ENCODE measurements around the gene LACC1. TPM values are rescaled to one million over a fixed set of nuclear protein-coding genes. Genes with fewer than 3 reads are reported as not detected.
A peak's percentile ranks its signal among the peaks of the same experiment; 100 is the strongest.

The LACC1 gene
- total RNA-seq, 1 donor from 2014 or later: 10.3 TPM

- no peak for ATAC-seq
- H3K4me3 ChIP-seq: no peak overlapping the region
- no peak overlapping the region for H3K27ac ChIP-seq
- H3K9me3 ChIP-seq: no peaks in the 10 kb centered on the region
- no peaks in the 10 kb centered on the region for H3K36me3 ChIP-seq
- intact Hi-C loops (cut with DNase I): loop anchor here (10.0 kb wide), 2 partner anchors 526 to 566 kb away; no protein-coding TSS in a partner anchor
- DNase-seq: no peak
- no peaks in the 10 kb centered on the region for H3K27me3 ChIP-seq
- H3K4me1 ChIP-seq: no peaks in the 10 kb centered on the region
- TF ChIP-seq CTCF (IDR thresholded peaks at IDR 0.05): peak; percentile 60
Measured at GRCh38 chr13:43908156-43909126, 28.7 kb downstream of the LACC1 start.

- H3K27ac ChIP-seq: no peak overlapping the region
- no peak for ATAC-seq
- intact Hi-C loops (cut with DNase I): no loop called here
- H3K4me1 ChIP-seq: no peaks in the 10 kb centered on the region
- DNase-seq: no peak
- H3K36me3 ChIP-seq: no peaks in the 10 kb centered on the region
- no peaks in the 10 kb centered on the region for H3K9me3 ChIP-seq
- no peaks in the 10 kb centered on the region for H3K27me3 ChIP-seq
- H3K4me3 ChIP-seq: no peak overlapping the region
- no peak for TF ChIP-seq CTCF (IDR thresholded peaks at IDR 0.05)
Measured at GRCh38 chr13:43910856-43911255, 31.2 kb downstream of the LACC1 start.

GRCh38 chr13:43911278-43911677, 31.6 kb downstream of the LACC1 start:
- no peaks in the 10 kb centered on the region for H3K4me1 ChIP-seq
- no peaks in the 10 kb centered on the region for H3K9me3 ChIP-seq
- H3K36me3 ChIP-seq: no peaks in the 10 kb centered on the region
- intact Hi-C loops (cut with DNase I): no loop called here
- ATAC-seq (no peak), DNase-seq (no peak)
- no peak overlapping the region for H3K4me3 ChIP-seq
- no peak overlapping the region for H3K27ac ChIP-seq
- no peaks in the 10 kb centered on the region for H3K27me3 ChIP-seq
- no peak for TF ChIP-seq CTCF (IDR thresholded peaks at IDR 0.05)

- no peaks in the 10 kb centered on the region for H3K4me1 ChIP-seq
- intact Hi-C loops (cut with DNase I): no loop called here
Measured at GRCh38 chr13:43911871-43912270, 32.2 kb downstream of the LACC1 start.

GRCh38 chr13:43915451-43915850, 35.7 kb downstream of the LACC1 start:
- H3K4me1 ChIP-seq: no peaks in the 10 kb centered on the region
- TF ChIP-seq CTCF (IDR thresholded peaks at IDR 0.05): no peak
- no peaks in the 10 kb centered on the region for H3K9me3 ChIP-seq
- ATAC-seq (no peak), DNase-seq (no peak)
- no peak overlapping the region for H3K27ac ChIP-seq
- no peak overlapping the region for H3K4me3 ChIP-seq
- intact Hi-C loops (cut with DNase I): no loop called here
- no peaks in the 10 kb centered on the region for H3K36me3 ChIP-seq
- H3K27me3 ChIP-seq: no peaks in the 10 kb centered on the region

More at GRCh38 chr13:43911871-43912270, 32.2 kb downstream of the LACC1 start:
- Histone ChIP-seq H3K4me3 (no peak overlapping the region), H3K36me3 (no peaks in the 10 kb centered on the region), H3K27me3 (no peaks in the 10 kb centered on the region), H3K27ac (no peak overlapping the region), H3K9me3 (no peaks in the 10 kb centered on the region)
- ATAC-seq (no peak), DNase-seq (no peak)
- TF ChIP-seq CTCF (IDR thresholded peaks at IDR 0.05): no peak
